Smooth muscle cell (in vitro differentiated cells): ENCODE measurements around the gene OGFOD1. TPM values are rescaled to one million over a fixed set of nuclear protein-coding genes. Genes with fewer than 3 reads are reported as not detected.

Source experiments
- DNase-seq: peaks from one replicate; lab custom pipeline; 2025; ENCODE audit not compliant: unreplicated experiment; lab: John Stamatoyannopoulos, UW
- H2AFZ ChIP-seq: fragments of 200-600 bp; sonication (generic); 2 replicates; pipeline ENCODE4 v1.6.0; 2016; ENCODE audit warnings: antibody characterized with exemption, low read depth, mild to moderate bottlenecking
- H3F3A ChIP-seq: fragments of 200-600 bp; sonication (generic); 2 replicates; pipeline ENCODE4 v1.6.0; 2017; ENCODE audit warnings: antibody characterized with exemption, low read depth
- H3K27ac ChIP-seq: fragments of 200-600 bp; sonication (generic); 2 replicates; pipeline ENCODE4 v1.5.1; 2016; ENCODE audit warnings: low read depth, mild to moderate bottlenecking
- H3K27me3 ChIP-seq: fragments of 200-600 bp; sonication (generic); 2 replicates; pipeline ENCODE4 v1.6.1; 2016; ENCODE audit warnings: low read depth, mild to moderate bottlenecking
- H3K36me3 ChIP-seq: fragments of 200-600 bp; sonication (generic); 2 replicates; pipeline ENCODE4 v1.5.1; 2016; ENCODE audit warnings: low read depth
- H3K4me1 ChIP-seq: fragments of 200-600 bp; sonication (generic); 2 replicates; pipeline ENCODE4 v1.5.1; 2016; ENCODE audit warnings: low read depth
- H3K4me2 ChIP-seq: fragments of 200-600 bp; sonication (generic); 2 replicates; pipeline ENCODE4 v1.6.0; 2016; ENCODE audit warnings: mild to moderate bottlenecking
- H3K4me3 ChIP-seq: fragments of 200-600 bp; sonication (generic); 2 replicates; pipeline ENCODE4 v1.5.1; 2016; ENCODE audit warnings: mild to moderate bottlenecking
- H3K79me2 ChIP-seq: fragments of 200-600 bp; sonication (generic); 2 replicates; pipeline ENCODE4 v1.6.0; 2016; ENCODE audit warnings: low read depth, mild to moderate bottlenecking
- H3K9ac ChIP-seq: fragments of 200-600 bp; sonication (generic); 2 replicates; pipeline ENCODE4 v1.6.0; 2016; ENCODE audit warnings: low read depth
- H3K9me3 ChIP-seq: fragments of 200-600 bp; sonication (generic); replicated peaks from 2 replicates; pipeline ENCODE4 v1.5.1; 2016; ENCODE audit warnings: low read depth
- H4K20me1 ChIP-seq: fragments of 200-600 bp; sonication (generic); 2 replicates; pipeline ENCODE4 v1.6.0; 2016; ENCODE audit warnings: low read depth
- WGBS: methylation state at CpG from one replicate; pipeline ENCODE4 v1.1.7; 2016; ENCODE audit warnings: low lambda C conversion rate; 5-methylcytosine and 5-hydroxymethylcytosine counted together
- polyA plus RNA-seq: library from polyadenylated mRNA; unstranded; fragments of >200 nt; fragmentation: Nextera tagmentation; extraction: Ambion mirVana; gene quantifications from 2 replicates; pipeline ENCODE4 v1.2.1, GENCODE V29; 2016
- total RNA-seq: library from RNA; depleted of rRNA; stranded (reverse); fragments of >200 nt; gene quantifications from 2 replicates; pipeline ENCODE4 v1.2.3, GENCODE V29; 2014
- TF ChIP-seq, protein P1 (sequence below): fragments of 200-600 bp; sonication (generic); IDR thresholded peaks from 2 replicates; pipeline ENCODE4 v1.5.1; 2017; ENCODE audit warnings: borderline replicate concordance, mild to moderate bottlenecking, antibody characterized with exemption; ENCODE audit not compliant: insufficient read depth, poor library complexity, severe bottlenecking

Gene OGFOD1
- total and polyA plus RNA-seq, 2 experiments from 2014 or later: 68.7 to 107 TPM

DNA sequence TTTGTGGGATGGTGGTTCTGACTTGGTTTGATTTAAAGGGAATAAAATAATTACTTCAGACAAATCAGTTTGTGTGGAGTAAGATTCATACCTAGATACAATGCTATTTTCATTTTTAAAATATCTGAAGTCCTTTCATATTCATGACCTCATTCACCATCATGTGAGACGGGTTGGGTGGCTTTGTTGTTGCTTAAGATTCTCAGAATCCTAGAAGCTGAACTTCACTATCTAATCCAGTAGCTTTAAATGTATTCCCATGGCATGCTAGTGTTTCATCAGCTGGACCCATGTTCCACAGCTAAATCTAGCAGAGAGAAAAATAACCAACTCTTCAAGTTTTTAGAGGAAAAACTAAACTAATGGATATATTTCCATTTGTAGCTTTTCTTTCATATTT, 23.3 kb upstream of the OGFOD1 start:
- DNase-seq: no peak
- WGBS: 48% methylated on average over 1 of the region's 1 CpG
- Histone ChIP-seq H2AFZ (no peak overlapping the region), H3K36me3 (peaks cover 6% of the 10 kb centered on the region), H3K27ac (peak overlapping the region; percentile 45), H3K27me3 (no peaks in the 10 kb centered on the region), H3K9ac (no peak overlapping the region), H3K9me3 (no peaks in the 10 kb centered on the region), H3K4me3 (no peak overlapping the region), H3F3A (peaks cover 40% of the 10 kb centered on the region), H3K79me2 (peaks cover 14% of the 10 kb centered on the region), H3K4me1 (peaks cover 11% of the 10 kb centered on the region), H4K20me1 (peaks cover 24% of the 10 kb centered on the region), H3K4me2 (no peak overlapping the region)
- TF ChIP-seq, protein P1, sequence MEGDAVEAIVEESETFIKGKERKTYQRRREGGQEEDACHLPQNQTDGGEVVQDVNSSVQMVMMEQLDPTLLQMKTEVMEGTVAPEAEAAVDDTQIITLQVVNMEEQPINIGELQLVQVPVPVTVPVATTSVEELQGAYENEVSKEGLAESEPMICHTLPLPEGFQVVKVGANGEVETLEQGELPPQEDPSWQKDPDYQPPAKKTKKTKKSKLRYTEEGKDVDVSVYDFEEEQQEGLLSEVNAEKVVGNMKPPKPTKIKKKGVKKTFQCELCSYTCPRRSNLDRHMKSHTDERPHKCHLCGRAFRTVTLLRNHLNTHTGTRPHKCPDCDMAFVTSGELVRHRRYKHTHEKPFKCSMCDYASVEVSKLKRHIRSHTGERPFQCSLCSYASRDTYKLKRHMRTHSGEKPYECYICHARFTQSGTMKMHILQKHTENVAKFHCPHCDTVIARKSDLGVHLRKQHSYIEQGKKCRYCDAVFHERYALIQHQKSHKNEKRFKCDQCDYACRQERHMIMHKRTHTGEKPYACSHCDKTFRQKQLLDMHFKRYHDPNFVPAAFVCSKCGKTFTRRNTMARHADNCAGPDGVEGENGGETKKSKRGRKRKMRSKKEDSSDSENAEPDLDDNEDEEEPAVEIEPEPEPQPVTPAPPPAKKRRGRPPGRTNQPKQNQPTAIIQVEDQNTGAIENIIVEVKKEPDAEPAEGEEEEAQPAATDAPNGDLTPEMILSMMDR: no peak

DNA sequence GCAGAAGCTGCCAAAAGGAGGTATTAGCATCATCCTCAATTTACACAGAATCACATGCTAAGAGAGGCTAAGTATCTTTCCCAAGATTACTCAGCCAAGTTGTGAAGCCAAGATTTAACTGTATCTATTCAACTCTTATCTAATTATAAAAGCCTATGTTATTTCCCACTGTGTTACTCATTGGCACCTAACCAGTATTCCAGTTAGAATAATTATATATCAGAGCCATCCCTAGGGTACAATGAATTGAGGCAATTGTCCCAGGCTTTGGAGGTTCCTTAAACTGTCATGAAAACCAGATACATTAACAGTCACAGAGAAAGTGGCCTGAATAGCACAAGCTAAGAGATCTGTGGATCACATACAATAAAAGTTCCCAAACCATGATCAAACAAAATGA, 15.1 kb upstream of the OGFOD1 start:
- H3K36me3 ChIP-seq: peaks cover 8% of the 10 kb centered on the region
- no peaks in the 10 kb centered on the region for H3K4me1 ChIP-seq
- peaks cover 9% of the 10 kb centered on the region for H3F3A ChIP-seq
- no peak overlapping the region for H3K9ac ChIP-seq
- no peak overlapping the region for H2AFZ ChIP-seq
- H3K27ac ChIP-seq: no peak overlapping the region
- H3K9me3 ChIP-seq: no peaks in the 10 kb centered on the region
- no peaks in the 10 kb centered on the region for H3K27me3 ChIP-seq
- no peak for DNase-seq
- peaks cover 14% of the 10 kb centered on the region for H3K79me2 ChIP-seq
- TF ChIP-seq, protein P1: no peak
- H4K20me1 ChIP-seq: peaks cover 16% of the 10 kb centered on the region
- H3K4me2 ChIP-seq: no peak overlapping the region
- H3K4me3 ChIP-seq: no peak overlapping the region

- Histone ChIP-seq H3K4me1 (no peaks in the 10 kb centered on the region), H3K27me3 (no peaks in the 10 kb centered on the region), H3K9me3 (no peaks in the 10 kb centered on the region), H4K20me1 (peaks cover 16% of the 10 kb centered on the region), H3K9ac (no peak overlapping the region), H3F3A (no peaks in the 10 kb centered on the region), H2AFZ (no peak overlapping the region), H3K4me3 (no peak overlapping the region), H3K4me2 (no peak overlapping the region), H3K36me3 (peaks cover 12% of the 10 kb centered on the region), H3K27ac (no peak overlapping the region), H3K79me2 (peaks cover 14% of the 10 kb centered on the region)
- DNase-seq: no peak
- TF ChIP-seq, protein P1: no peak
- 100% methylated on average over 1 of the region's 1 CpG for WGBS
Observed at GRCh38 chr16:56438038-56438437, 13.3 kb upstream of the OGFOD1 start.

- Histone ChIP-seq H3K79me2 (peaks cover 66% of the 10 kb centered on the region), H3K27me3 (no peaks in the 10 kb centered on the region), H3K4me2 (peak overlapping the region; percentile 51), H4K20me1 (peaks cover 64% of the 10 kb centered on the region), H3K4me3 (no peak overlapping the region), H3F3A (peaks cover 10% of the 10 kb centered on the region), H3K27ac (peak overlapping the region; percentile 16), H3K9ac (no peak overlapping the region), H3K36me3 (peaks cover 5% of the 10 kb centered on the region), H3K4me1 (peaks cover 21% of the 10 kb centered on the region), H2AFZ (no peak overlapping the region), H3K9me3 (no peaks in the 10 kb centered on the region)
- no peak for DNase-seq
- WGBS: 49% methylated on average over 2 of the region's 2 CpGs
- TF ChIP-seq, protein P1: no peak
Observed at GRCh38 chr16:56447286-56447685, 4.1 kb upstream of the OGFOD1 start.
